ENCODE results near the gene LRIG3.

LRIG3 gene

DNA sequence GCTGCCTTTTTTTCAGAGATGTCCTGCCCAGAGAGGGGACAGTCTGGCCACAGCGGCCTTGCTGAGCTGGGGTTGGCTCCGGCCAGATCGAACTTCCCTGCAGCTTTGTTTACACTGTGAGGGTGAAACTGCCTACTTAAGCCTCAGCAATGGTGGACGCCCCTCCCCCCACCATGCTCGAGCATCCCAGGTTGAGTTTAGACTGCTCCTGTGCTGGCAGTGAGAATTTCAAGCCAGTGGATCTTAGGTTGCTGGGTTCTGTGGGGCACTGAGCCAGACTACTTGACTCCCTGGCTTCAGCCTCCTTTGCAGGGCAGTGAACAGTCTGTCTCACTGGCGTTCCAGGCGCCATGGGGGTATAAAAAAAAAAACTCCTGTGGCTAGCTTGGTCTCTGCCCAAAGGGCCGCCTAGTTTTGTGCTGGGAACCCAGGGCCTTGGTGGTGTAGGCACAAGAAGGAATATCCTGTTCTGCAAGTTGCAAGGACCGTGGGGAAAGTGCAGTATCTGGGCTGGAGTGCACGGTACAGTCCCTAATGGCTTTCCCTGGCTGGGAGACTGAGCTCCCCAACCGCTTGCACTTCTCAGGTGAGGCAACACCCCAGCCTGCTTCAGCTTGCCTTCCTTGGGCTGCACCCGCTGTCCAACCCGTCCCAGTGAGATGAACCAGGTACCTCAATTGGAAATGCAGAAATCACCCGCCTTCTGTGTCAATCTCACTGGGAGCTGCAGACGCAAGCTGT, 79.1 kb downstream of the LRIG3 start:
- Histone ChIP-seq H3K36me3 (ENCODE audit: control insufficient read depth, insufficient read depth, low read length) (no peaks in the 10 kb centered on the region), H3K4me1 (ENCODE audit: control insufficient read depth, insufficient read depth, low read length) (peaks cover 4% of the 10 kb centered on the region; the same call in 1 of the 2 replicates), H3K4me3 (ENCODE audit: low read length) (no peak overlapping the region), H3K27me3 (ENCODE audit: control insufficient read depth, insufficient read depth, low read length) (no peaks in the 10 kb centered on the region), H3K9me3 (ENCODE audit: control insufficient read depth, insufficient read depth, low read length) (no peaks in the 10 kb centered on the region), H3K27ac (ENCODE audit: low read length) (no peak overlapping the region)
- DNase-seq (ENCODE audit: low read depth, low spot score): no peak
- no CpG with 5 or more reads among the region's 15 CpGs for WGBS (ENCODE audit: insufficient coverage, insufficient read length)

DNA sequence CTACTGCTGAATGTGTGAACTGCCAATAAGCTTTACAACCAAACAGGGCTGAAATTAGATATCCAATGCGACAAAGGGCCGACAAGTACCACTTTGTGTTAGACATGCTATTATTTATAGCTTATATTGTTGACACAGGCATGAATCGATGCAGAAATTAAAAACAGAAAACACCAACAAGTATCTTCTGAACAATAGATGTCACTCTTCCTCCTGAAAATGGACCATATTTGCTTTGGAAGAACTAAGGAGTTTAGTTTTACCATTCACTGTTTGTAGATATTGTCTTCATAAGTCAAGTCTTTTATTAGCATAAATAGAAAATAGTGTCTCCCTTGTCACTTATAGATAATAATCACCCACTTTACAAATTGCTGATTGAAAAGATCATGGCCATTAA, 86.5 kb downstream of the LRIG3 start:
- Histone ChIP-seq H3K9me3 (ENCODE audit: control insufficient read depth, insufficient read depth, low read length) (no peaks in the 10 kb centered on the region), H3K36me3 (ENCODE audit: control insufficient read depth, insufficient read depth, low read length) (no peaks in the 10 kb centered on the region), H3K4me1 (ENCODE audit: control insufficient read depth, insufficient read depth, low read length) (no peaks in the 10 kb centered on the region), H3K4me3 (ENCODE audit: low read length) (no peak overlapping the region), H3K27ac (ENCODE audit: low read length) (no peak overlapping the region), H3K27me3 (ENCODE audit: control insufficient read depth, insufficient read depth, low read length) (no peaks in the 10 kb centered on the region)
- no CpG with 5 or more reads among the region's 3 CpGs for WGBS (ENCODE audit: insufficient coverage, insufficient read length)
- no peak for DNase-seq (ENCODE audit: low read depth, low spot score)

DNA sequence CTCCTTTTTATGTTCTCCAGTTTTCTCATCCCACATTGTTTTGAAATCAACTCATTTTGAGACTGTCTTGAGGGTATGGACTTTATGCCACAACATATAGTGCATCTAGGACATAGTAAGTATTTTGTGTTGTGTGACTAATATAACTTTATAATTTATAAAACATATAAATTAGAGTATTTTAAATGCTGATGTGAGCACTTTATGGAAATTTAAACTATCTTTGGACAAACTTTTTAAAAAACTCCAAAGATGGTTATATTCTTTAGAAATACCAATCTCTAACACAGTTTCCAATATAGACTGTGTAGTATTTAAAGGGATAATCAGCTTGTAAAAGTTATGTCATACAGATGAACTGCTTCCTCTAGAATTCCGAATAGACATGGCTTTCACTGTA, 87.4 kb downstream of the LRIG3 start:
- WGBS (ENCODE audit: insufficient coverage, insufficient read length): no CpG with 5 or more reads among the region's 1 CpG
- no peak overlapping the region for H3K4me3 ChIP-seq (ENCODE audit: low read length)
- no peaks in the 10 kb centered on the region for H3K4me1 ChIP-seq (ENCODE audit: control insufficient read depth, insufficient read depth, low read length)
- DNase-seq (ENCODE audit: low read depth, low spot score): no peak
- H3K9me3 ChIP-seq (ENCODE audit: control insufficient read depth, insufficient read depth, low read length): no peaks in the 10 kb centered on the region
- H3K27ac ChIP-seq (ENCODE audit: low read length): no peak overlapping the region
- no peaks in the 10 kb centered on the region for H3K36me3 ChIP-seq (ENCODE audit: control insufficient read depth, insufficient read depth, low read length)
- H3K27me3 ChIP-seq (ENCODE audit: control insufficient read depth, insufficient read depth, low read length): no peaks in the 10 kb centered on the region
